NCI-H2227 (cell line): ENCODE data around the gene LZTFL1.

ENCODE experiments used
- DNase-seq: peaks from one replicate; lab custom pipeline; 2025; ENCODE audit not compliant: unreplicated experiment; lab: John Stamatoyannopoulos, UW

LZTFL1 gene

DNA sequence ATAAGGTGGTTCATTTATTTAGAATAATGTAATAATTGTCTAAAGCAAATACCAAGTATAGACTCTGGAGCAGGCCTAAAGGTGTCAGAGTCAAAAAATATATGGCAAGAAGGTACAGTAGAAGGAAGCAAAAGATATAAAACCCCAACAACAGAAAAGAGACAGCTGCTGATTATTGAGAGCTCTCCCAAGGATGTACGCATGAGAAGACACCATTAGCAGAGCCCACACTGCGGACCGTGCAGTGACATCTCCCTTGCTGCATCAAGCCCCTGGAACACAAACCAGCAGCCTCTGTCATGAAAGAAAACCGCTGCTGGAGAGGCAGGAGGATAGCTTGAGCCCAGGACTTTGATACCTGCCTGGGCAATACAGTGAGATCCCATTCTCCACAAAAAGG is 27.6 kb downstream of the LZTFL1 start:
- no peak for DNase-seq

DNA sequence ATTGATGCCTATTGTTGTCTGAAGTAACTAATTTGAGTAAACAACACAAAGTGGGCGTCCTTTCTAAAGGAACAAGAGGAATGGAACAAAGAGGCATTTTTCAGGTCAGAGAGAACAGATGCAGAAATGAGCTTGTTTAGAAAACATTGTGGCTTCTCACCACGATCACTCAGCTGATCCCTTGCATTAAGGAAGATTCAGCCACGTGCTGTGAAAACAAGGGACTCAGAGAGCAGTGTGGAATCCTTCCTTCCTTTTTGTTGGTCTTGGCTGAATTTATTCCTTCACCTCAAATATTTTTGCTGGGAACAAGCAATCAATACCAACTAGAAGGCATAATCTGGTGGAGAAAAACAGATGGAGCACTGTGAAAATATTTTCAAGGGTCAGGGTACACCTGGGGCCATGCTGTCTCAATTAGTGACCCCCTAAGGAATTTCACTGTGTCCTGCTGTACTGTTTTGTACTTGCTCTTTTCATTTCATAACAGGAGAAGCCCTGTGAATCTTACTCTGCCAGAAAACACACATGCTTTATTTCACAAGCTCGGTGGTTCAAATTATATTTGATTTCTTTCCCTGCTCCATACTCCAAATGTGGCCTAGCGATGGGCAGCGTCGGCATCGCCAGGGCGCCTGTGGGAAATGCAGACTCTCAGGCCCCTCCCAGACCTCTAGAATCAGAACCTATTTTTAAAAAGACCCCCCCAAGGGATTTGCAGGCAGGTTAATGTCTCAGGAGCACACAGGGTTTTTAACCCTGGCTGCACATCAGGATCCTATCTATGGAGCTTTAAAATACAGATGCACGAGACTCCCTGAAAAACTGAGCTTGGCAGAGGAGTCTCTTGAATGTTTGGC is 34.0 kb downstream of the LZTFL1 start:
- DNase-seq = peak; percentile 52

DNA sequence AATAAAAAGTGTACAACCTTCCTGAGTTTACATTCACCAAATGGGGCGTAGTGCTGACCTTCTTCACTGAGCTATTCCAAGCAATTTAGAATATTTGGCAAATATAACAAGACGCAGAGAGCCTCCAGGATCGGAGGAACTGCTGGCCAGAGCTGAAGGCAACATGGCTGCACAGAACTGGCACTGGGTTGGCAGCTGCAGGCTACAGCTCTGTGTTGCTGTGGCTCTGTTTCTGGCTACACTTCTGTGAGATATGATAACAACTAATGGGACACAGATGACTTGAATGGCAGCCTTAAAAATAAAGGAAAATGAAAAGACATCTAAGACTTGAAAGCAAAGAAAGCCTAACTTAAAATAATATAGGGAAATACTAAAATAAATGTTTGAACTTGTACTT is 34.8 kb downstream of the LZTFL1 start:
- DNase-seq = peak; percentile 1

DNA sequence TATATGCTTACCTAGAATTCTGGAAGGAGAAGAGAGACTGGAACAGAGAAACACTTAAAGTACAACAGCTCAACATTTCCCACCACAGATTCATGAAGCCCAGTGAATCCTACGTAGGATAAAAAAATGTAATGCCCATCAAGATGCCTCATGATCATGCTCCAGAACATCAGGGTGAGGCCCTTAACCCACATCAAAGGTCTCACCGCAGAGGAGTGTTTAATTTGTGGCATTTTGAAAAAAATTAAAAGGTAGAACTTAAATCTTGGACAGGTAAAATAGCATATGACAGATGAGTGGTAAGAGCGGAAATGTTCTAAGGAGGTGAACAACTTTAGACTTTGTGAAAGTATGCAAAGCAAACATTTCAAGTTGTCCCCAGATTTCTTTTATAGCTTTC is 35.8 kb downstream of the LZTFL1 start:
- no peak for DNase-seq

DNA sequence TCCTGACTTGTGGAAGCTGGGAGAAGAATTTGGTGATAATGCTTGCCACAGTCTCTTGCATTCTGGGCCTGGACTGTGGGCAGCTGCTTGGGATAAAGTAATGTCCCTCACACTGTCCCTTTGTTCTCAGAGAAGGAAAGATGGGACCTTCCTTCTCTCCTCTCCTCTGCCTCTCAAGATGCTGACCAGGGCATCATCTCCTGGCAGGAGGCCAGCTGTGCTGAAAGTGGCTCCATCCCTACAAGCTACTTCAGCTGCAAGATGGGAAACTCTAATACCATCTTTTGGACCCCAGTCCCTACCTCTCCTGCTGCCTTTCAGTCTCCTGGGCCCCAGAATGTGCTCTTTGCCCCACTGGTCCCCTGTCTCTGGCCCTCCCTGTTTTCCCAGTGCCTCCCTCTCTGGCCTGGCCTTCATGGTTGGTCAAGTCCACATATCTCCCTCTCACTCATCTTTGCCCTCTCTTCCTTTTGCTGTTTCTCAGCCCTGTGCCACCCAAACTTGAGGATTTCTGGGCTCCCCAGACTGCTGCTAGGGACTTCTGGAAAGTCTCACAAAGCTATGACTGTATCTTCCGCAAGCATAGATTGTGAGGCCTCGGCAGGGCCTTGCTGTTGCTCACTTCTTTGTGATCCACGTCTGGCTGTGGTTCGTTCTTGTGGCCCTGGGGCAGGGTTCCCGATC is 38.5 kb downstream of the LZTFL1 start:
- no peak for DNase-seq

DNA sequence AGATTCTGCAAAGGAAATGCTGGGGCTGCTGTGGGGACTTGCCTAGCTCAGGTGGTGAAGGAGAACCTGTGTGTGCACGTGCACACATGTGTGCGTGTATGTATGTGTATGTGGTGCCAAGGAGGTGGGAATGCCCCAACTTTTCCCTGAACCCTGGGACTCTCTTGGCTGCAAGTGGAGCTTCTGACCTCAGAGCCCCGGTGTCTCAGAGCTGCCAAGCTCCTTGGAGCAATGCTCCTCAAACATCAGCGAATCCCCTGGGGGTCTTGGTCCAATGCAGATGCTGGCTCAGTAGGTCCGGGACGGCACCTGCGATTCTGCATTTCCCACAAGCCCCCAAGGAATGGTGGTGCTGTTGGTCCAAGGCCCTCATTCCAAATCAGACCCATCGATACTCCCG is 39.8 kb downstream of the LZTFL1 start:
- no peak for DNase-seq

DNA sequence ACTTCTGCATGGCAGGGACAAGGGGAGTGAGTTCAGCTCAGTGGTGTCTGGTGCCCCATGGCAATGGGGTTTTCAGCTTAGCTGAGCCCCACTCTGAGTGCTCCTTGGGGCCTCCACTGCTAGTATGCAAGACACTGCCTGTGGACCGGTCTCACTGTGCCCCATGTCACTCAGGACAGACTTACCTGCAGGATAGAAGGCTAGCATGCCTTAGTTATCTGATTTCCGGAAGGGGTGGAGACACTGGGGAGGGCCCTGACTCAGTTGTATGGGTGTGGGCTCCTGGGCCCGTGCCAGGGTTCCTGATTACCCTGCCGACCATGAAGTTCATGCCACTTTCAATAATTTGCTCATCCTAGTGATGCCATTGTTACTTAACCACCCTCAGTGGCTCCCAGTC is 41.3 kb downstream of the LZTFL1 start:
- no peak for DNase-seq

DNA sequence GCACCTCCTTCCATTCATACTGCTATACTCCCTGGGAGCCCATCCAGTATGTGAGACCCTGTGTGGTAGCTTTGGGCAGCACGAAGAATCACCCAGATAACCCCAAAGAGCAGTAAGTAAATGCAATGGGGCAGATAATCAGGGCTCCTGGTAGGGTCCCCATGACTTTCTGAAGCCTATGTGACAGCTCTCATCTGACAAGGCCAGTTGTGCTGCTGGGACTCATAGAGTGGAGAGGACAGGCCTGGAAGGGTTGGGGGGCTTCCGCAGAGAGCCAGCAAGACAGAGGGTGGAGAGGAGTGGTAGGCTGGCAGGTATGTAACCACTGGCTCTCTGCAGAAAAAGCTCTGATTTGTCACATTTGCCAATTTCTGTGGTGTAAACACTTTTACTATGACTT is 42.3 kb downstream of the LZTFL1 start:
- no peak for DNase-seq

DNA sequence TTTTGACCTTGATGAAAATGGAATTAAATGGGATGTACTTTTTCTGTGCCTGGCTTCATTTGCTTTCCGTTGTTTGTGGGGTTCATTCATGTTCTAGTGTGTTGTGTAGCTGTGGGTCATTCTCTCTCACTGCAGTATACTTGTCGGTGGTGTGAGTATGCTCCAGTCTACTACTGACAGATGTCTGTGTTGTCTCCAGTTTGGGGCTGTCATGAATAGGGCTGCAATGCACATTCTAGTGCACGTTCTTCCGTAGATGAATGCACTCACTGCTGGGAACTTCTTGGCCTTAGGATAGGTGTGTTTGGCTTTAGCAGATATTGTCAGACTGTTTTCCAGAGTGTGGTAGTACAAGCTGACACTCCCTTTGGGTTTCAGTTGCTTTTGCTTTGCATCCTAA is 43.9 kb downstream of the LZTFL1 start:
- DNase-seq = no peak

DNA sequence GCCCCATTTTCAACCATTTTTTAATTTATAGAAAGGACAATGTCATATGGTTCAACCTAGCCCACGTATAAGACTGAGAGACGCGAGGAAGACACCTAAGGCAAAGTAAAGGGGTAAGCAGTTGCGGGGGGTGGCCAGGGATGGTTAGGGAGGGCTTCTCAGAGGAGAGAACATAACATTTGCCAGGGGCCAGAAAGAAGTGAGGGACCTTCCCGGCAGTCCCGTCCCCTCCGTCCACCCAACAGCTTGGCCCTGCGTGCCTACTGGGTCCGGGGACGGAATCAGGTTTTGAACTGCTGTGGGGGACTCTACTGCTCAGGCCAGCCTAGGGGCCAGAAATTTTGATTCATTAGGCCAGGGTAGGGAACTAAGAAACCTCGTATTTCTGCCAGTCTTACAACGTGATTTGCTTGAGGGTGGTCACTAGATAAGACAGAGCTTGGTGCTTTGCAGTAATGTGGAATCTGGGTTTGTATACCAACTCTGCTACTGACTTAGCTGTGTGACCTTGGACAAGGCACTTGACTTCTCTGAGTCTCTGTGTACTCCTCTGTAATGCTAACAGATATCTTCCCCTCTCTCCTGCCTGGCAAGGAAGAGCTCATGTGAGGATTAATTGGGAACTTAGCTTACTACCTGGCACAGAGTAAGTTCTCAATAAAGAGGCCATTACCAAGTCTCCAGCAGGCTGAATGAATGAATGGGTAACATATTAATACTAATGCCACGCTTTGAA is 44.8 kb downstream of the LZTFL1 start:
- DNase-seq = no peak

DNA sequence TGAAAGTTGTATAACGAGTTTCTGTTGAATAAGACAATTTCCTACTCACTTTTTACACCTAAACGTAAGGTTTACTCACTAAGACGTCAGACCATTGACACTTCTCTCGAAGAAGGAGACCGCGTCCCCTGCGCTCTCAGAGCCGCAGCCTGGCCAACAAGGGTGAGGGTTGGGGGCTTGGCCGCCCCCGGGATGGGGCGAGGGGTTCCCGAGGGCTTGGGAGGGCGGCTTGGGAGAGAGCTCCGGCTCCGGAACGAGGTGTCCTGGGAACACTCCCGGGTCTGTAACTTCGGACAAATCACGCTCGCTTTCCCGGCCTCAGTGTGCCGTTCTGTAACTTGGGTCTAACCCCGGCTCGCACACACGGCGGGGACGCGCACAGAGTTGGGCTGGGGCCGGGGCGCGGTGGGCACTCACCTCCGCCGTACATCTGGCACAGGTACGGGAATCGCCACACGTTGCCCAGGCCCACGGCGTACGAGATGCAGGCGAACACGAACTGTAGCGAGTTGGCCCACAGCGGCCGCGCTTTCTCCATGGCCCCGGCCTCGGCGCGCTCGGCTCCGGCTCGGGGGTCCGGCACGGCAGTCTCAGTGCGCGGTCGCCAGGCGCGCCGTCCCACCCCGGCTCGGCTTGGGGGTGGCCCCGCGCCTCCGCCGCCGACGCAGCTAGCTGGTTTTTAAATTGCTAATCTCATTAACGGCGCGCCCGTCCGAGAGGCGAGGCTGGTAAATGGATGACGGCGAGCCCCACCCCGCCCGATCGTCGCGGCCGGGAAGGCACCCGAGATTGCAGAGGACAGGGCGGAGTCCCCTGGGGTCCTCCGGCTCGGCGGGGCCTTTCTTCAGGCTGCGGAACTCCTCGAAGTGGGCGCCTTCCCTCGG is 45.8 kb downstream of the LZTFL1 start, which contains the start of gene SLC6A20:
Gene SLC6A20, minus strand, starts transcription at position 655 of the 884 bp plus-strand sequence. Its CDS starts 117 bp downstream, at position 538.
- no peak for DNase-seq

DNA sequence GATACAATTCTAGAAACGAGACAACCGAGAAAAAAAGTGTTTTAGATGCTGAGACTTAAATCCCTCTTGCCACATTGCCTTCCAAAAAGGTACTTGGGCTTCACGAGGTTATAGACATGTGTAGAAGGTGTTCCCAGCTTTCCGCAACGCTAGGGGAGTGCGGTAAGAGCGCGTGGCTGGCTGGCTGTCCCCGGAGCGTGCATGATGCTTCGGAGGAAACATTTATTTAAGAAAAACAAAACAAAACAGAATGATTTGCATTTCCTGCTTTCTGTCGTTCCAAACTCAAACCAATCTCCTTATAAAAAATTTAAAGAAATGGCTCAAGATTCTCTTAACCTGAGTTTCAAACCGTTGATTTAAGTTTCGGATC is 46.4 kb downstream of the LZTFL1 start:
- no peak for DNase-seq

DNA sequence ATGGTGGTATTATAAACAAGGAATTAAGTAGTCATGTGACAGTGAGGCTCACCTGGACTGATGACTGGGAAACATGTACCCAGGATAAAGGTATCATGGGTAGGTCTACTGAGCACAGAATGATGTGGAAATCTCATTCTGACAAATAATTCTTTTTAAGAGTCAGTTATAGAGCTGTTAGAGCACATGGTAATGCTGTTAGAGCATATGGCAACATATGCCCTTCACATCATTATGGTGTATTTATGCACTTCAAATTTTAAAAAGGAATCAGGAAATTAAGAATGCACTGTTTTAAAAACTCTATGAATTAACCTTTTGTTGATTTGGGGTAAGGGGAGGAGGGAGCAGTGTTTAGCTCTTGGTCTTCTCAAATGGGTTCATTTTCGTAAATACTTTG is 47.3 kb downstream of the LZTFL1 start:
- DNase-seq = no peak

DNA sequence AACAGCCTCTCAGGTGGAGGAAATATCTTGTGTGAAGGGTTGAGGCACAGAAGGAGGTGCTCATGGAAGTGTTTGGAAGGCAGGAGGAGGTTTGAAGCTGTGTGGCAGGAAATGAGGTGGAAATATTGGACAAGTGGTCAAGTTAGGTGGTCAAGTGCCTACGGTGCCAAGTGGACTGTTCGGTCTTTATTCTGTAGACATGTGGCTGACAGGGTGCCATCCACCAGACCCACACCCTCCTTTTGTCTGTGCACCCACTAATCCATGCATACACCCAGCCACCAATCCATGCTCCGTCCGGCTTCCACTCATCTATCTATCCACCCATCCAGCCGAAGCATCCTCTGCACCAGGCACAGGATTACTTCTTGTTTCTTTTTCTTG is 47.8 kb downstream of the LZTFL1 start:
- DNase-seq = no peak

DNA sequence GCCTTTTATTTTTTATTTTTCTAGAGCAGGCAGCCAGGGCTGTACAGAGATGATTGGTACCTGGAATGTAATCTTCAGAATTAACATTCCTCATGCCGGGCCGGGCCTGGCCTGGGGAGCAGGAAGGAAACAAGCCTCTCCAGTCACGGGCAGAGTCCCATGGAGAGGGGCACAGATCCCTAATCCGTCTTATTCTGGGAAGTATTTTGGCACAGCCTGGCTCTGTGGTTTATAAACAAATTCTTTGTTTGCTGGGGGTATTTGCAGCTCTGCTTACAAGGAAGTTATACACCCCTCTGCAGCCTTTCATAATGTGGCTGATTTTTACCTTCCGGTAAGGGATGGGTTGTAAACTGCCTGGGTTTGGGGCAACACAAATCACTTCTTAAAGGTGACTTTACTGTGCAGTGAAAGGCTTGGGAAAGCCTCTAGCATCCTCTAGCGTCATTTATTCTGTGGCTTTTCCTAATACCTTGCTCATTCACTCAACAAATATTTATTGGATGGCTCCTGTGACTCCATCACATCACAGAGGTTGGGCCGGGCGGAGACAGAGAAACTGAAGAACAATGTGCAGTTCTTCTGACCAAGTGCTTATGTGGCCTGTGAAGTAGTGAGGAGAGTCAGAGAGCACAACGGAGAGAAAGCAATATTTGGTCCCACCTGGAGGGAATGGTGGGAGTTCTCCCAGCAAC is 48.3 kb downstream of the LZTFL1 start:
- no peak for DNase-seq

DNA sequence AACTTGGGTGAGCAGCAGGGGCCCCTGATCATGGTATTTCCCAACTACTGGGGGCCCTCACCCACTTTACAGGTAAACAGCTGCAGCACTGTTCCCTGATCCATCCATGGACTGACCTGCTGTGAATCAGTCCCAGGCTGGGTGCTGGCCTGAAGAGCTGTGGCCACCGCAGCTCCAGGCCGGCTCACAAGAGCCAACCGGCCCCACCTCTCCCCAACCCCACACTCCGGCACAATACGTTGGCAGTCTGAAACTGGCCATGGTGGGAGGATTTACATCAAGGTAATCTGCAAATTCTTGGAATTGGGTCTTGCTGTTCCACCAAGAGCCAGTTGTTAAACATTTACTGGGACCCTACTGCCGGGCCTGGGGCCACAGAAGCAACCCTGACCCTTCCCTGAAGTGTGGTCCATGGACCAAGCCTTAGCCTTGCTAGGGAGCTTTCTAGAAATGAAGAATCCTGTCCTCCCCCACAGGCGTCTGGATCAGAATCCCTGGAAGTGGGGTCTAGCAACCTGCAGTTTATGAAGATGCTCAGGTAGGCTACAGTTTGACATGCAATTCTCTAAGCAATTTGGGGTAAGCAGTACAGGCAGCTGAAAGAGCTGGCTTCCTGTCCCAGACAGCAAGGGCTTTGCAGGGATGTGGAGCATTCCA is 49.3 kb downstream of the LZTFL1 start:
- DNase-seq = no peak

DNA sequence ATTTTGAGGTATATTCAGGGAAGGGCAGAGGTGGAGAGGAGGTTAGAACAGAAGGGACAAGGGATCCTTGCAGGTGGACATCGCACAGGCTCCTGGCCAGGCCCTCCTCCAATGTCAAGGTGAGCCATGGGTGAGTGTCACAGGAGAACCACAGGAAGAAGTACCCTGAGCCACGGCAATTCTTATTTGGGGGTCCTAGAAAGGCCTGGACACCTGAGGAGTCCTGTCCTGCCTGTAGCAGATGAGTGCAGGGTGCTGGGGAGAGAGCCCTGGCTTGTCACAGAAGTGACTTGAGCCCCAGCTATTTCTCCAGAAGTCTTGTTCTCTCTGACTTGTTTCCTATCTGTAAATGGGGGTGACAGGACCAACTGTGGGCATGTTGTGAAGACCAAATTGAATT is 49.9 kb downstream of the LZTFL1 start:
- no peak for DNase-seq

DNA sequence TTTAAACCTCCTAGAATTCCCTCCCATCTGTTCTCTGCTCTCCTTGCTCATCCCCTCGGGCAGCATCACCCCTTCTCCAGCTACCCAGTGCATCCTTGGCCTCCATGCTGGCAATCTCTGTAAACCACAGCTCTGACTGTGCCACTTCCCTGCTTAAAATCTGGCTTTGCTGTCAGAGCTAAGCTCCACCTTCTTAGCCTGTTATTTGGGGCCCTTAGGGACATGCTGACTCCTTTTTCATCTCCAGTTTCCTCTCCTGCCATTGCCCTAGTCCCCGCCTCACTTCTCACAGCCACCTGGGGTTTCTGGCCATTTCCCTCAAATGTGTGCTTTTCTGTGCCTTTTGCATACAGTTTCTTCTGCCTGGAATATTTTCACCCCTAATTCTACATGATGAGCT is 51.3 kb downstream of the LZTFL1 start:
- peak; percentile 68 for DNase-seq

DNA sequence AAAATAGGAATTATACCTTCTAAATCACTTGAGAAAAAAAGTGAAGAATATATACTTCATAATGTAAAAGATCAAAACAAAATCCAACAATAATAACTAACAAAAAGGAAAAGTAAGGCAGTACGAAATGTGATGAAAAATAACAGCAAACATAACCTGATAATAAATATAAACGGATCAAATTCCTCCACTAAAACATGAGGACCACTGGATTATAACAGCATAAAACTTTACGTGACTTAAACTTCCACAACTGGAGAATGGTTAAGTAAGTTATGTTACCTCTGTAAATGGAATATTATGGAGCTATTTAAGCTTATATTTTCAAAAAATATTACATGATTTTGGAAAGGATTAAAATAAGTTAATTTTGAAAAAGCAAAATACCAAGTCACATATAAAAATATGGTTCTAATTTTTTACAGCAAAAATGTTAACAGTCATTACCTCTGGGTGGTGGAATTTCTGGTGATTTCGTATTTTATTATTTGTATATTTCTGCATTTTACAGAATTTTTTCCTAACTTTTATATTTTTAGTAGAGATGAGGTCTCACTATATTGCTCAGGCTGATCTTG is 52.6 kb downstream of the LZTFL1 start:
- no peak for DNase-seq
